ENCODE results near the gene NRXN3.

NRXN3 gene

DNA sequence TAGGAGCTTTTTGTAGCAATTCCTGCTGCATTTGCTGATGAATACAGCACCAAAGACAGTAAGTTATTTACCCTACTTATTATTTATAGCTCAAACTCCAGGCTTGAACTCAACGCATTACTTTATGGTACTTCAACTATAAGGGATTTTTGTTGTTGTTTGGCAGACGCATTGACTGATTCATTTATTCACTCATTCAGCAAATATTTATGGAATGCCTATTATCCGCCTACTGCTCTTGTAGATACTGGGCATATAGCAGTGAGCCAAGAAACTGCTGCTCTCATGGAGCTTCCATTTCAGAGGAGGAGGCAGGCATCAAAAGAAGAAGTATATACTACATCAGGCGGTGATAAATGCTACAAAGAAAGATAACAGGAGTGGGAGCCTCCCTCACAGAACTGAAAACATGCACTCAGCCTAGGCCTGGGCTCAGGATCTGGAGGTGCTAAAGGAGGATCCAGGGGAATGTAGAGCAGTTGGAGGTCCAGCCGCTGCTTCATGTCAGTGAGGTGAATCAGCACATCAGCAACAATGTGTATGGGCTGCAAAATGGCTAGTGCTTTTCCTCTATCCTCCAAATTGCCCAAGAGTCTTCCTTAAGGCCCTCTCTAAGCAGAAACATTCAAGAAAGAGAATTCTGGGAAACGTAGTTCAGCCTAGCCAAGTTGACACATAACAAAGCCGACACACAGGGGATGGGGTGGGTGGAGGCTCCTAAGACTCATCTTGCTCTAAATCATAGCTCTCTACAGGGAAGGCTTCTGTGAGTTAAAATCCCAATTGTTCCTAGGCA lies 157.5 kb downstream of the NRXN3 start:
- in situ Hi-C loops (cut with MboI; ENCODE audit: low sequenced_read_pairs, unreplicated experiment) = no loop called here
- TF ChIP-seq, protein P1, sequence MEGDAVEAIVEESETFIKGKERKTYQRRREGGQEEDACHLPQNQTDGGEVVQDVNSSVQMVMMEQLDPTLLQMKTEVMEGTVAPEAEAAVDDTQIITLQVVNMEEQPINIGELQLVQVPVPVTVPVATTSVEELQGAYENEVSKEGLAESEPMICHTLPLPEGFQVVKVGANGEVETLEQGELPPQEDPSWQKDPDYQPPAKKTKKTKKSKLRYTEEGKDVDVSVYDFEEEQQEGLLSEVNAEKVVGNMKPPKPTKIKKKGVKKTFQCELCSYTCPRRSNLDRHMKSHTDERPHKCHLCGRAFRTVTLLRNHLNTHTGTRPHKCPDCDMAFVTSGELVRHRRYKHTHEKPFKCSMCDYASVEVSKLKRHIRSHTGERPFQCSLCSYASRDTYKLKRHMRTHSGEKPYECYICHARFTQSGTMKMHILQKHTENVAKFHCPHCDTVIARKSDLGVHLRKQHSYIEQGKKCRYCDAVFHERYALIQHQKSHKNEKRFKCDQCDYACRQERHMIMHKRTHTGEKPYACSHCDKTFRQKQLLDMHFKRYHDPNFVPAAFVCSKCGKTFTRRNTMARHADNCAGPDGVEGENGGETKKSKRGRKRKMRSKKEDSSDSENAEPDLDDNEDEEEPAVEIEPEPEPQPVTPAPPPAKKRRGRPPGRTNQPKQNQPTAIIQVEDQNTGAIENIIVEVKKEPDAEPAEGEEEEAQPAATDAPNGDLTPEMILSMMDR (IDR thresholded peaks at IDR 0.05; ENCODE audit: borderline replicate concordance, control extremely low read depth, extremely low read depth, insufficient read depth, missing control alignments) = no peak
- no peak for DNase-seq (ENCODE audit: low spot score)

DNA sequence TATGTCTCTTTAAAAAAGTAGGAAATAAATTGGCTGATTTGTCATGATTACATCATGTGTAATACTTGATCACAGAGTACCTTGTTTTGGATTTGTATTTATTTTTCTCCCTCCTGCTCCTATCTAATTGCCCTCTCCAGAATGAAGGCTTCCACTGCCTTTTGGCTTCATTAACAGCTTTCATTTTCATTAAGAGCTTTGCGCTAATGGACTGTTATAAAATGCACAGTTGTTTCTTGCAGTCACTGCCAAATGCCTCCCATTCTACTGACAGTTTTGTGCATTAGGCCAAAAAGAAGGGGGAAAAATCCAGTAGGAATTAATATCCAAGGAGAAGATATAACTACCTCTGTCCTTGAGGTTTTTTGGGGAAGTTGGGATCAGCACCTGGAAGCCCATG lies 159.2 kb downstream of the NRXN3 start:
- TF ChIP-seq, protein P1 (IDR thresholded peaks at IDR 0.05; ENCODE audit: borderline replicate concordance, control extremely low read depth, extremely low read depth, insufficient read depth, missing control alignments) = no peak
- no peak for DNase-seq (ENCODE audit: low spot score)
- in situ Hi-C loops (cut with MboI; ENCODE audit: low sequenced_read_pairs, unreplicated experiment) = no loop called here

DNA sequence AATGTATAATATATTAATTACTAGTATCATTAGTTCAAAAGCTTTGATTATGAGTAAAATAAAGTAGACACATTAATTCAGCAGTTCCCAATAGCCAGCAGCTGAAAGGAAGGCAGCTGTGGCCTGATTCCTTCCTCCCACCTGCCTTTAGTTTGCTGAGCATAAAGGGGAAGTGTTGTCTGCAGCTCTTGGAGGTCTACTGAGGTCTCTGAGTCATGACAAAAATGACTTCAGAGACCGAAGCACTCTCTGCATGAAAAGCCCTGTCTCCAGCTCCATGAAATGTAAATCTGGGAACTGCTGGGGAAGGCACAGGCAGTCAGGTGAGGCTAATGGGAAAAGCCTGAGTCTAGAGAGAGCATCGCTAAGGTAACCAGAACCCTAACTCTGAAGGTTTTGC lies 165.4 kb downstream of the NRXN3 start:
- DNase-seq (ENCODE audit: low spot score) = no peak
- in situ Hi-C loops (cut with MboI; ENCODE audit: low sequenced_read_pairs, unreplicated experiment) = no loop called here
- TF ChIP-seq, protein P1 (IDR thresholded peaks at IDR 0.05; ENCODE audit: borderline replicate concordance, control extremely low read depth, extremely low read depth, insufficient read depth, missing control alignments) = no peak

DNA sequence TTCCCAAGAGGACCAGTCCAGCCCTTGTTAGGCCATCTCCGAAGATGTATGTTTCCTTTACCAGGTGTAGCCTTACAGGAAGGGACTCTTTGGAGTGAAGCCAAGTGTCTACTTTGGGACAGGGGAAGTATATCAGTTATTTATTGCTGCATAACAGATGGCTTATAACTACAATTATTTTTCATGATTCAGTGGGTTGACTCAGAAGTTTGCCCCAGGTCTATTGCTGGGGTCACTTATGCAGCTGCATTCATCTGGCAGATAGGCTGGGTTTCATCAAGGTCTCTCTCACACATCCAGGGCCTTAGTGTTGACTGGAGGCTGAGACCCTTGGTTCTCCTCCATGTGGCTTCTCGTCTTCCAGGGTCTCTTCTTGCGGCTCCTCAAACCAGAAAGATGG lies 170.1 kb downstream of the NRXN3 start:
- TF ChIP-seq, protein P1 (IDR thresholded peaks at IDR 0.05; ENCODE audit: borderline replicate concordance, control extremely low read depth, extremely low read depth, insufficient read depth, missing control alignments) = no peak
- in situ Hi-C loops (cut with MboI; ENCODE audit: low sequenced_read_pairs, unreplicated experiment) = no loop called here
- no peak for DNase-seq (ENCODE audit: low spot score)

DNA sequence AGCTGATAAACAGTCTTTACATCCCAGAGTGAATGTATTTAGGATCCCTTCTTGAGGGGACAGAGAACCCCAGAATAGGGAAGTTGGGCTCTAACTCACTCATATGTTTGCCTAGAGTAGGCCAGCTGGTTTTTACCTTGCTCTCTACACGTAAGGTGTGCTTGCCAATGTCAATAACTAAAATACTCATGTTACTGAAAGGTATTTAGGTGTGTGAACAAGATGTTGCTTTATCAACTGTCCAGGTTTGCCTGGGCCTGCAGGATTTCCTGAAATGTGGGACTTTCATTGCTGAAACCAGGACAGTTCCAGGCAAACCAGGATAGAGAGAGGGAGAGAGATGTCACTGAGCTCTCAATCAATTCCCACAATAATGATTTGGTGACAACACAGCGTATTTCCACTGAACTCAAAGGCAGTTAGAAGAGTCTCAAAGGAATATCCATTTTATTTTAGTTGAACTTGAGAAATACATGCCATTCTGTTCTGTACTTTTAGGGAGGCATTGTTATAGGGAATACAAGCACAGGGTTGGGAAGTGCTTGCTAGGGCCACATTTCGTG lies 171.7 kb downstream of the NRXN3 start:
- no peak for DNase-seq (ENCODE audit: low spot score)
- TF ChIP-seq, protein P1 (IDR thresholded peaks at IDR 0.05; ENCODE audit: borderline replicate concordance, control extremely low read depth, extremely low read depth, insufficient read depth, missing control alignments) = no peak
- in situ Hi-C loops (cut with MboI; ENCODE audit: low sequenced_read_pairs, unreplicated experiment) = no loop called here

DNA sequence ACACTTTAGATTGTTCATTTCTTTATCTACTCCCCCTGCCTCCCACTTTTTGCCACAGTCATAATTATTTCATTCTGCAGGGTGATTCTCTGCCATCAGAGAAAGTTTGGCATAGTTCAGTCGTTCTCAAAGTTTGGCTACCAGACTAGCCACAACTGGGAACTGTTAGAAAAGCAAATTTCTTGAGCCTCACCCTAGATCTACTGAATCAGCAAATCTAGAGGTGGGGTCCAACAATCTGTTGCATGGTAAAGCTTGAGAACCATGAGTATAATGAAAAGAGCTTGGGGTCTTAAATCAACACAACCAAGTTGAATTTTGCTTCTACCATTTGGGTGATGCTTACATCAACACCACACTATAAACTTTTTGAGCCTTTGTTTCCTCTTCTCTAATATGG lies 172.7 kb downstream of the NRXN3 start:
- in situ Hi-C loops (cut with MboI; ENCODE audit: low sequenced_read_pairs, unreplicated experiment) = no loop called here
- TF ChIP-seq, protein P1 (IDR thresholded peaks at IDR 0.05; ENCODE audit: borderline replicate concordance, control extremely low read depth, extremely low read depth, insufficient read depth, missing control alignments) = no peak
- no peak for DNase-seq (ENCODE audit: low spot score)
